Effector CD4-positive, alpha-beta T cell (primary cell): ENCODE measurements around the gene TMEM131.
"Not testable (repeated sequence)": the region's sequence is repeated elsewhere in the genome, so short reads cannot be mapped to it uniquely, and the experiment has no call there.

Source experiments
- DNase-seq: peaks from one replicate; pipeline ENCODE4 v3.0.0-alpha.2; 2020

Gene TMEM131

GRCh38 chr2:97907369-97908100 is 88.2 kb downstream of the TMEM131 start:
- DNase-seq, result no peak

DNA sequence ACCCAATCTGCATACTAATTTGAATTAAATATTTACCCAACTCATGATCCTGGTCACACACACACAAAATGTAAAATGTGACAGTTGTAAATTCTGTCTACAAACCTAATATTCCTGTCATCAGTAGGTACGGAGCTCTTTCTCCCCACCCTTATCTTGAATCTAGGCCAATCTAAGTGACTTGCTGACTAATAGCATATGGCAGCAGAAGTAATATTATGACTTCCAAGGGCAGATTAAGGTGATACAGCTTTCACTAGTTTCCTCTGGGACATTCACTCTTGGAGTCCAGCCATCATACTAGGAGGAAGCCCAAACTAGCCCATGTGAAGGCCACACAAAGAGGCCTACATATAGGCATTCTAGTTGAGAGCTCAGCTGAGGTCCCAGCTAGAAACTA is 89.4 kb downstream of the TMEM131 start:
- DNase-seq, result no peak

GRCh38 chr2:97905294-97905693 is 90.5 kb downstream of the TMEM131 start:
- DNase-seq, result no peak

GRCh38 chr2:97901862-97902261 is 93.9 kb downstream of the TMEM131 start:
- DNase-seq, result no peak

- no peak for DNase-seq
These were observed 94.9 kb downstream of the TMEM131 start for GRCh38 chr2:97900806-97901205.

DNA sequence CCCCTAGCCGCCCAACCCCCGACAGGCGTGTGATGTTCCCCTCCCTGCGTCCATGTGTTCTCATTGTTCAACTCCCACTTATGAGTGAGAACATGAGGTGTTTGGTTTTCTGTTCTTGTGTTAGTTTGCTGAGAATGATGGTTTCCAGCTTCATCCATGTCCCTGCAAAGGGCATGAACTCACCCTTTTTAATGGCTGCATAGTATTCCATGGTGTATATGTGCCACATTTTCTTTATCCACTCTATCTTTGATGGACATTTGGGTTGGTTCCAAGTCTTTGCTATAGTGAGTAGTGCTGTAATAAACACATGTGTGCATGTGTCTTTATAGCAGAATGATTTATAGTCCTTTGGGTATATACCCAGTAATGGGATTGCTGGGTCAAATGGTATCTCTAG is 102.7 kb downstream of the TMEM131 start:
- not testable (repeated sequence) for DNase-seq

- no peak for DNase-seq
These were observed 104.1 kb downstream of the TMEM131 start for GRCh38 chr2:97891611-97892010.

DNA sequence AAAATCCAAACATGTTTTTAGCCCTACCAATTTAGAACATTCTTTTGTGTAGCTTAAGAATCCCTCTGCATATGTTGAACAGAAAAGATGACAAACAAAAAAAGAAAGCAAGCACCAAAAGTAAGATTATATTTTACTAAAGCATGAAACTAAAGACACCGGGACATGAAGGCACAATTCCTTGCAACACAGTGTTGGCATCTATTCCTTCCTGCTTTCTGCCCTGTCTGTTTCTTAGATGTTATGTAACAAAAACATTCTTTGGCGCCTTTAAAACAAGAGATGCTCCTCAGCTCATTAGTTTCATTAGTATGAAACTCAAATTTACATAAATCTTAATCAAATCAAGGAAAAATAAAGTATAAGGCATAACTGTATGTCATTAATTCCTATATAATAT is 106.6 kb downstream of the TMEM131 start:
- DNase-seq, result no peak

DNA sequence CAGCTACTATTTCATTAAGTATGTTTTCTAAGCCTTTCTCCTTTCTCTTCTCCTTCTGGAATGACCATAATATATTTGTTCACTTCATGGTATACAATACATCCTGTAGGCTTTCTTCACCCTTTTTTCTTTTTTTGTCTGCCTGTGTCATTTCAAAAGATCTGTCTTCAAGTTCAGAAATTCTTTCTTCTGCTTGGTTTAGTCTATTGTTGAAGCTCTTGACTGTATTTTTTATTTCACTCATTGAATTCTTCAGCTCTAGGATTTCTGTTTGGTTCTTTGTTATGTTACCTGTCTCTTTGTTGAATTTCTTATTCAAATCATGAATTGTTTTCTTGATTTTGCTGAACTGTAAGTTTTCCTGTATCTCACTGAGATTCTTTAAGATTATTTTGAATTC is 109.9 kb downstream of the TMEM131 start:
- DNase-seq, result no peak

- DNase-seq, result no peak
These were observed 115.4 kb downstream of the TMEM131 start for GRCh38 chr2:97880334-97880733.

DNA sequence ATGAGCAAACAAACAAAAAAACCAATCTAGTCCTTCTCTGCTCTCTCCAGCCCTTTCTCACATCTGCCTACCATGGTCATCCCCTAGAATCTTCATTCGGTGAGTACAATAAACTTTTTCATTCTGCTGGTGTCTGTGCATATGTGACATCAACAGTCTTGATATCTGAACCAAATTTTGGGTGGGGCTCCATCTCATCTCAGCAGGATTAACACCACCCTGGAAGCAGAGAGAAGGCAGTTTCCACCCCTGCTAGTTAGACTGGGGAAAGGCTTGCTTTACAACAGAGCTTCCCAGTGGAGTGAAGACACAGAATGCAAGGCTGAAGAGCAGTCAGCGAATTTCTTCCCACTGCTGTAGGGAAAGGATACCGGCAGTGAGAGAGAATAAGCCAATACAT is 116.9 kb downstream of the TMEM131 start:
- DNase-seq, result no peak

GRCh38 chr2:97878317-97878716 is 117.4 kb downstream of the TMEM131 start:
- DNase-seq, result not testable (repeated sequence)

DNA sequence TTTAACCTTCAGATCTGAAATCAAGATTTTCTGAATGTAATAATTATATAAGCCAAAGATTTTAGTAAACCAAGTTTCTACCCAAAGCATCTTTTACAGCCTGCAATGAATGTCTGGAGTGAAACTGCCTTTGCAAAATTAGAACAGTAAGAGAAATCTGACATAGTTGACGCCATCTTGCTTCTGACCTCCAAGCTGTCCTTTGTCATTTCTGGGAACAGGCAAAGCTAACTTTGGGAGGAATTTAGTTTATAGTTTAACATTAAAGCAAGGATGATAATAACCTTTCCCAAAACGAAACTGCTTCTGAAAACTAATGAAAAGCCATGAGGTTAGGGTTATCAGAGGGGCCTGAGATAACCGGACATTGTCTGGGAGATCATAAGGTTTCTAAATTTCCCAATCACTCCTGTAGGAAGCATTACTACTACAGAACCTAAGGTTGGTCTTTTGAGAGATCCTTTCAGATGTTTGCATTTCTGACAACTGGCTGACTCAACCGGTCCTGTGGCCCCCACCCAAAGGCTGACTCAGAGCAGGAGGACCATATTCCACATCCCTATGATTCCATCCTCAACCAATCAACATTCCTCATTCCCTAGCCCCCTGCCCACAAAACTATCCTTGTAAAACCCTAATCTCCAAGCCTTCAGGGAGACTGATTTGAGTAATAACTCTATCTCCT is 124.5 kb downstream of the TMEM131 start:
- no peak for DNase-seq

- no peak for DNase-seq
These were observed 125.3 kb downstream of the TMEM131 start for GRCh38 chr2:97870396-97870843.

- DNase-seq, result no peak
These were observed 125.9 kb downstream of the TMEM131 start for GRCh38 chr2:97869722-97870346.

DNA sequence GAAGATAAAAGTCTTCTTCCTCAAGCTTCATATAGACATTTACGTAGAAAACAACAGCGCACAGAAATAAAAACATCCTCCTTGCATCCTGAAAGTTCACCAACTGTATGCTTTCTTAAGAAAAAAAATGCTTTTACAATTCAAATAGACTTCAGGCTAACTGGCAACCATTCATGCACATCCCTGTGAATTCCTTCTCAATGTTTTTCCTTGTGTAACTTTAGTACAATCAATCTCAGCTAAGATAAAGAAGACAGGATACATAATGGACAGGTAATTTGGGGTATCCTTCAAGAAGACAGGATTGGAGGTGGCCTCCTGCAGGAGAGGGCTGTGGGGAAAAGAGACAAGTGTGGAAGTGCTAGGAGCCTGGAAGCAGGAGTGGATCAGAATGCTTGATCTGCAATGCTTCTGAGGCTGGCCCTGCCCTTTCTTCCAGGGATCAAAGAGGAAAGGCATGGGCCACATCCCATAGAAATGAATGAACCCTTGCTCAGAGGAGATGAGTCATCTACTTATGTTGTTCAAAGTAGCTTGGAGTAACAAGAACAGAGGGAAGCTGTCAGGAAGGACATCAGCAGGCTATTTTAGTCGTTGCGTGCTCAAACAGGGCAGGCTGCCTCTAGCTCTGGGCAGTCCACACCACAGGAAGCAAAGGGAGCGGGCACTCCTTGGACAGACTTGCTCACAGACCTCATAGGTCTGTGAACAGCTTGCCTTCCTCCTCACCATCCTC is 126.6 kb downstream of the TMEM131 start:
- DNase-seq, result no peak

DNA sequence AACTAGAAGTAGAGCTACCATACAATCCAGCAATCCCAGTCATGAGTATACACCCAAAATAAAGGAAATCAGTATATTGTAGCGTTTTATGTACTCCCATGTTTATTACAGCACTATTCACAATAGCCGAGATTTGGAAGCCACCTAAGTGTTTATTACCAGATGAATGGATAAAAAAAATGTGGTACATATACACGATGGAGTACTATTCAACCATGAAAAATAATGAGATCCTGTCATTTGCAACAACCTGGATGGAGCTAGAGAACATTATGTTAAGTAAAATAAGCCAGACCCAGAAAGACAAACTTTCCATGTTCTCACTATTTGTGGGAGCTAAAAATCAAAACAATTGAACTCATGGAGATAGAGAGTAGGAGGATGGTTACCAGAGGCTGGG is 131.9 kb downstream of the TMEM131 start:
- no peak for DNase-seq

DNA sequence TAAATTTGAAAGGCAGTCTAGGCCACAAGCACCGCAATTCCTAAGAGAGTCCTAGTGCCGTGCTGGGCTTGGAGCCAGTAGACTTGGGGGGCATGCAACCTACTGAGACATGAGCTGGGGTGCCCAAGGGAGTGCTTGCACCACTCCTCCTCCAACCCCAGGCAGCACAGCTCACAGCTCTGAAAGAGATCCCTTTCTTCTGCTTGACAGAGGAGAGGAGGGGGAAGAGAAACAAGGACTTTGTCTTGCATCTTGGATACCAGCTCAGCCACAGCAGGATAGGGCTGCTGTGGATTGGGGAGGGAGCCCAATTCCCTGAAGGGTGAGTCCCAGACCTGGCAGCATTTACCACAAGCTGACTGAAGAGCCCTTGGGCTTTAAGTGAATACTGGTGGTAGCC is 134.6 kb downstream of the TMEM131 start:
- DNase-seq, result no peak

DNA sequence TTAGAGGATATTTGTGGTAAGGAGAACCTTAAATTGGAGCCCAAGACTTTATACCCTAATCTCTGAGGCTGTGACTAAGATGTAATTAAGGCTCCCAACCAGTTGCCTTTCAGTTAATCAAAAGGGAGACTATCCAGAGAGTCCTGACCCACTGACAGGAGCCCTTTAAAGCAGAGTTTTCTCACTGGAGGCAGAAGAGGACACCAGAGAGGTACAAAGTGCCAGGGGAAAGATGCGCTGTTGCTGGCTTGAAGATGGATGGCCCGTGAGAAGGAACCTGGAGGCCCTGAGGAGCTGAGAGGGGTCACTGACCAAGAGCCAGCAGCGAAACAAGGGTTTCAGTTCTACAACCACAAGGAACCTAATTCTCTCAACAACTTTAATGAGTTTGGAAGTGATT is 137.3 kb downstream of the TMEM131 start:
- no peak for DNase-seq

- DNase-seq, result no peak
These were observed 138.2 kb downstream of the TMEM131 start for GRCh38 chr2:97857553-97857952.

DNA sequence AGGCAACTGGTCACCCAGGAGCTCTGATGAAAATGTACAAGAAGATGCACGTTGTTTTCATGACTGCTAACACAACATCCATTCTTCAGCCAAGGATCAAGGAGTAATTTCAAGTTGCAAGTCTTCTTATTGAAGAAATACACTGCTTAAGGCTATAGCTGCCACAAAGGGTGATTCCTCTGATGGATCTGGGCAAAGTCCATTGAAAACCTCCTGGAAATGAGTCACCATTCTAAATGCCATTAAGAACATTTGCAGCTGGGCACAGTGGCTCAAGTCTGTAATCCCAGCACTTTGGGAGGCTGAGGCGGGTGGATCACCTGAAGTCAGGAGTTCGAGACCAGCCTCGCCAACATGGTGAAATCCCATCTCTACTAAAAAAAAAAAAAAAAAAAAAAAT is 142.7 kb downstream of the TMEM131 start:
- DNase-seq, result not testable (repeated sequence)

DNA sequence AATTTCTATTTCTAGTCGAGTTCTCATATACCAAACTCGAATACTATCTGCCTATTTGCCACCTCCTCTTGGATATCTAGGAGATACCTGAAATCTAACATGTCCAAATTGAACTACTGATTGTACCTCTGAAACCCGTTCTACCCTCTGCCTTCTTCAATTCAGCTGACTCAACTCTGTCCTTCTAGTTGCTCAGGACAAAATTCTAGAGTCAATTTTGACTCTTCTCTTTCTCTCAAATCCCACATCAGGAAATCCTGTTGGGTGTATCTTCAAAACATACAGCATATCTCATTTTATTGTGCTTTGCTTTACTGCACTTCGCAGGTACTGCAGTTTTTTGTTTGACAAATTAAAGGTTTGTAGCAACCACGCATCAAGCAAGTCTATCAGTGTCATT is 144.6 kb downstream of the TMEM131 start:
- DNase-seq, result no peak

DNA sequence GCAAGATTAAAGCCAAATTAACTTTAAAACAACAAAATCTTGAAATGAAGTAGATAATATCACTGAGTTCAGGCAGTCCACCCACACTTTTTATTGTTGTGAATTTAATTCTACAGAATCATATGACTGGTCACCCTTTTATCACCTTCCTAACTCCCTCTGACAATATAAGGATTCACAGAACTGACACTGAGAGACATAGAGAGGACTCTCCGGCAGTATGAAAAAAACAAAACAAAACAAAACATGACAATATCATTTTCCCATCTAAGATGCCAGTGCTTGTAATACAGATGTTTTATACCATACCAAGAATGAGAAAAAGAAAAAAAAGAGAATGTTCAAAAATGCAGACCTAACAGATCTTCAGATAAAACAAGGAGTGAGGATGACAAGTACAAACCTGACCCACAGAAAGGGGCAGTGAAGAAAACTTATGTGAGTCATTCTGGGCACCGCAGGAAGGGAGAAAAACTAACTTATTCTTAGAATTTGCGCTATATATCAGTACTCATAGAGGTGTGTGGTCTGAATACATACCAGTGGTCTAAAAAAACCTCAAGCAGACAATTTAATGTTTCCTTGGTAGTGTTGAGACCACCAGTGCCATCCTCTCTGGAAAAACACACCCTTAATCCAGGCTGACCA is 145.7 kb downstream of the TMEM131 start:
- no peak for DNase-seq
